Choroid plexus epithelial cell (primary cell): ENCODE measurements around the gene CLBA1.
"Not testable (repeated sequence)": the region's sequence is repeated elsewhere in the genome, so short reads cannot be mapped to it uniquely, and the experiment has no call there.

Source experiments
- DNase-seq: peaks from one replicate; pipeline ENCODE4 v3.0.0-alpha.2; 2010; ENCODE audit warnings: low read depth
- H3K4me3 ChIP-seq: 2 replicates; pipeline ENCODE4 v1.5.1; 2011; ENCODE audit warnings: low read depth, mild to moderate bottlenecking, control low read depth, low read length, moderate library complexity
- TF ChIP-seq, protein P1 (sequence below): conservative IDR thresholded peaks from 2 replicates; pipeline ENCODE4 v1.5.1; 2011; ENCODE audit warnings: low read depth, mild to moderate bottlenecking, control low read depth, inconsistent platforms, low read length, moderate library complexity

Gene CLBA1

GRCh38 chr14:104947201-104947600 is 38.4 kb upstream of the CLBA1 start:
- not testable (repeated sequence) for H3K4me3 ChIP-seq, DNase-seq

- not testable (repeated sequence) for H3K4me3 ChIP-seq, DNase-seq
Observed at GRCh38 chr14:104947881-104948735, 37.5 kb upstream of the CLBA1 start.

GRCh38 chr14:104948736-104949031 is 36.9 kb upstream of the CLBA1 start:
- DNase-seq: no peak
- H3K4me3 ChIP-seq: no peak overlapping the region
- TF ChIP-seq, protein P1, sequence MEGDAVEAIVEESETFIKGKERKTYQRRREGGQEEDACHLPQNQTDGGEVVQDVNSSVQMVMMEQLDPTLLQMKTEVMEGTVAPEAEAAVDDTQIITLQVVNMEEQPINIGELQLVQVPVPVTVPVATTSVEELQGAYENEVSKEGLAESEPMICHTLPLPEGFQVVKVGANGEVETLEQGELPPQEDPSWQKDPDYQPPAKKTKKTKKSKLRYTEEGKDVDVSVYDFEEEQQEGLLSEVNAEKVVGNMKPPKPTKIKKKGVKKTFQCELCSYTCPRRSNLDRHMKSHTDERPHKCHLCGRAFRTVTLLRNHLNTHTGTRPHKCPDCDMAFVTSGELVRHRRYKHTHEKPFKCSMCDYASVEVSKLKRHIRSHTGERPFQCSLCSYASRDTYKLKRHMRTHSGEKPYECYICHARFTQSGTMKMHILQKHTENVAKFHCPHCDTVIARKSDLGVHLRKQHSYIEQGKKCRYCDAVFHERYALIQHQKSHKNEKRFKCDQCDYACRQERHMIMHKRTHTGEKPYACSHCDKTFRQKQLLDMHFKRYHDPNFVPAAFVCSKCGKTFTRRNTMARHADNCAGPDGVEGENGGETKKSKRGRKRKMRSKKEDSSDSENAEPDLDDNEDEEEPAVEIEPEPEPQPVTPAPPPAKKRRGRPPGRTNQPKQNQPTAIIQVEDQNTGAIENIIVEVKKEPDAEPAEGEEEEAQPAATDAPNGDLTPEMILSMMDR: no peak

GRCh38 chr14:104949406-104949955 is 36.1 kb upstream of the CLBA1 start:
- not testable (repeated sequence) for H3K4me3 ChIP-seq, DNase-seq

- TF ChIP-seq, protein P1: no peak
- DNase-seq: no peak
- H3K4me3 ChIP-seq: no peak overlapping the region
Observed at GRCh38 chr14:104950021-104950420, 35.6 kb upstream of the CLBA1 start.

GRCh38 chr14:104950701-104951100 is 34.9 kb upstream of the CLBA1 start:
- H3K4me3 ChIP-seq, DNase-seq: not testable (repeated sequence)

GRCh38 chr14:104951863-104952657 is 33.5 kb upstream of the CLBA1 start:
- not testable (repeated sequence) for H3K4me3 ChIP-seq, DNase-seq

GRCh38 chr14:104953097-104953496 is 32.5 kb upstream of the CLBA1 start:
- H3K4me3 ChIP-seq: no peak overlapping the region
- no peak for DNase-seq
- TF ChIP-seq, protein P1: no peak

DNA sequence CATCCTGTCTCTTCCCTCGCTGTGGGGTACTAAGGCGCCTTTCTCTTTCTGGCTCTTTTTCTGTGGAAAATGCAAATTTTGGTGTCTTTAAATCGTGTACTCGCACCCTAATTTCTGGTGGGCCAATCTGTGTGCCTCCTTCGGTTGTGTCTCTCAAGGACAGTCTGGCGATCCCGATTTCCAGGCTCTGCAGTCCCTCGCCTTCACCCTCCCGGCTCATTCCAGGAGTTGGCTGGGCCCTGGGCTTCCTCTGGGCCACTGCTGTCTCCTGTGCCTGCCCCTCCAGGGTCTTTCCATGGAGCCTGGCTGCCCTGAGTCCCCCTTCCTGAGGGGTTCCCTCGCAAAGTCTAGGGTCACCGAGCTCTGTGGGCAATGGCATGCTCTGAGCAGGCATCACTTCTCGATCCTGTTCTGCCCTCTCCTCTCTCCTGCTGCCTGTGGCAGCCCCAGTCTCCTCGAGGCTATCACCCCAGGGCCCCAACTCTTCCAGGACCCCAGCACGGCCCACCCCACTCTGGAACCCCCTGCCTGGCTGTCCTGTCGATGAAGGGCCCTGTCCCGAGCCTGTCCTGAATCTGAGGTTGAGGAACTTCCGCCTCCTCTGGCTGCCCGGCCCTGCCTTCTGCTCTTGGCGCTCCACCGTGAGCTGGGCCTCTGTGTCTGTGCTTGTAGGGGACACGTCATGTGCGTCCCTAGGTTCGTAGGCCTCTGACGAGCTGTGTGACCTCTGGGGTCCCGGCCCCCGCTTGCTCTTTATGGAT is 31.5 kb upstream of the CLBA1 start:
- no peak for DNase-seq
- TF ChIP-seq, protein P1: no peak

More for the DNA sequence above, 31.5 kb upstream of the CLBA1 start:
- H3K4me3 ChIP-seq: no peak overlapping the region
